Esophagus squamous epithelium (tissue), 5 donors: ENCODE data around the gene PEAK3. TPM values are rescaled to one million over a fixed set of nuclear protein-coding genes. Genes with fewer than 3 reads are reported as not detected.

Experiments
- DNase-seq: peaks from one replicate; lab custom pipeline; 2025; lab: John Stamatoyannopoulos, UW
- H3K27ac ChIP-seq, 4 donors: fragments of 200-600 bp; sonication (generic); one replicate each; pipeline ENCODE4 v1.5.1; 2016 to 2019; ENCODE audit warnings: mild to moderate bottlenecking in 1 of 4
- H3K27me3 ChIP-seq, 4 donors: fragments of 200-600 bp; sonication (generic); 1 replicate in 3 of 4; 2 replicates in 1 of 4; pipeline versions ENCODE4 v1.5.1 to v1.6.0; 2017 to 2021; ENCODE audit warnings: antibody characterized with exemption in 1 of 4
- H3K36me3 ChIP-seq, 3 donors: fragments of 200-600 bp; sonication (generic); one replicate each; pipeline ENCODE4 v1.5.1; 2016 to 2019
- H3K4me1 ChIP-seq, 3 donors: fragments of 200-600 bp; sonication (generic); one replicate each; pipeline ENCODE4 v1.5.1; 2017 to 2019
- H3K4me3 ChIP-seq, 4 donors: fragments of 200-600 bp; sonication (generic); 1 replicate in 3 of 4; 2 replicates in 1 of 4; pipeline ENCODE4 v1.5.1; 2016 to 2019; ENCODE audit warnings: mild to moderate bottlenecking in 2 of 4, moderate library complexity in 1 of 4
- H3K9me3 ChIP-seq, 3 donors: fragments of 200-600 bp; sonication (generic); one replicate each; pipeline ENCODE4 v1.5.1; 2016 to 2019
- POLR2A ChIP-seq, 4 donors: fragments of 450-650 bp; IDR thresholded peaks; one replicate each; pipeline ENCODE4 v1.6.1; 2017; ENCODE audit warnings: antibody characterized with exemption in 4 of 4, mild to moderate bottlenecking in 4 of 4, moderate library complexity in 3 of 4
- WGBS, 2 donors: methylation state at CpG; one replicate each; pipeline ENCODE4 v1.1.5; 2018; 5-methylcytosine and 5-hydroxymethylcytosine counted together
- intact Hi-C: fragments of 100-400 bp; cut with DNase I; formaldehyde crosslinking; loops from one replicate; pipeline ENCODE4 v1.15.0; 2022
- small RNA-seq, 4 donors: library from RNA; depleted of rRNA; stranded (forward); fragments of <200 nt; gene quantifications; one replicate each; pipeline ENCODE3, GENCODE V24; 2016
- total RNA-seq, 4 donors: library from RNA; depleted of rRNA; stranded (reverse); fragments of >200 nt; gene quantifications; one replicate each; pipeline ENCODE4 v1.1.0, GENCODE V29; 2016
- TF ChIP-seq, protein P1 (sequence below), 6 experiments: fragments of 450-650 bp in 4 of 6; fragments of 200-600 bp in 2 of 6; sonication (generic) in 2 of 6; IDR thresholded peaks; one replicate each; pipeline ENCODE4 v1.5.1; 2016 to 2019; ENCODE audit warnings: antibody characterized with exemption in 6 of 6, mild to moderate bottlenecking in 4 of 6, moderate library complexity in 4 of 6
- donor health status: DM: yes; HTN: yes; CAD: no.

PEAK3 gene
- total RNA-seq, 4 donors from 2014 or later = 0.32 to 0.40 (median 0.38) TPM; not detected in 1

DNA sequence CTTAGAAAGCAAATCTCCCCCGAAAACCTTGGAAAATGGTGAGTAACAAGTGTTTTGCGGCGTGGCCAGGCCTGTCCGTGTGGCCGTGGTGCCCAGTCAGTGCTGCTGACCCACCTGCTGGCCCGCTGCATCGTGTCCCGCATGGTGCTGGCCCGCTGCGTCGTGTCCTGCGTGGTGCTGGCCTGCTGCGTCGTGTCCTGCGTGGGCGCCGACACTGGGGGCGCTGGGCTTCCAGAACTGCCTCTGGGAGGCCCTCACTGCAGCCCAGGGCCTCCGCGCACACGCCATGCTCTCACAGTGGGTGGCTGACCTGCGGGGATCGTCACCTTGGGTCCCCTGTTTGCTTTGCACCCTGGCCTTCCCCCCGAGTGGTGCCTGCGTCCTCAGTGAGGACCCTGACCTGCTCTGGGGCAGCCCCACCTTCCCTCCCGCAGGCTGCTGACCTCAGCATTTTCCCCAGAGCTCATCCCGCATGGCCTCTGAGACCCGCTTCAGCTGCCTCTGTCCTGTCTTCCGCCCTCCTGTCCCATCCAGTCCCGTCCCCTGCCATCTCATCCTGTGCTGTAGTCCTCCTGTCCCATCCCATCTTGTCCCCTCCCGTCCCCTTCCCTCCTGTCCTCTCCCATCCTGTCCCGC, 56.4 kb downstream of the PEAK3 start:
- Histone ChIP-seq H3K27me3 (no peaks in the 10 kb centered on the region), H3K4me3 (no peak overlapping the region), H3K4me1 (peaks cover 0 to 28% (median 4%) of the 10 kb centered on the region in 3 donors), H3K9me3 (no peaks in the 10 kb centered on the region), H3K36me3 (peaks cover 35 to 100% (median 62%) of the 10 kb centered on the region in 3 donors), H3K27ac (no peak overlapping the region)
- TF ChIP-seq POLR2A (IDR thresholded peaks at IDR 0.05) = no peak
- TF ChIP-seq, protein P1, sequence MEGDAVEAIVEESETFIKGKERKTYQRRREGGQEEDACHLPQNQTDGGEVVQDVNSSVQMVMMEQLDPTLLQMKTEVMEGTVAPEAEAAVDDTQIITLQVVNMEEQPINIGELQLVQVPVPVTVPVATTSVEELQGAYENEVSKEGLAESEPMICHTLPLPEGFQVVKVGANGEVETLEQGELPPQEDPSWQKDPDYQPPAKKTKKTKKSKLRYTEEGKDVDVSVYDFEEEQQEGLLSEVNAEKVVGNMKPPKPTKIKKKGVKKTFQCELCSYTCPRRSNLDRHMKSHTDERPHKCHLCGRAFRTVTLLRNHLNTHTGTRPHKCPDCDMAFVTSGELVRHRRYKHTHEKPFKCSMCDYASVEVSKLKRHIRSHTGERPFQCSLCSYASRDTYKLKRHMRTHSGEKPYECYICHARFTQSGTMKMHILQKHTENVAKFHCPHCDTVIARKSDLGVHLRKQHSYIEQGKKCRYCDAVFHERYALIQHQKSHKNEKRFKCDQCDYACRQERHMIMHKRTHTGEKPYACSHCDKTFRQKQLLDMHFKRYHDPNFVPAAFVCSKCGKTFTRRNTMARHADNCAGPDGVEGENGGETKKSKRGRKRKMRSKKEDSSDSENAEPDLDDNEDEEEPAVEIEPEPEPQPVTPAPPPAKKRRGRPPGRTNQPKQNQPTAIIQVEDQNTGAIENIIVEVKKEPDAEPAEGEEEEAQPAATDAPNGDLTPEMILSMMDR (IDR thresholded peaks at IDR 0.05) = no peak
- intact Hi-C loops = no loop called here
- 93 to 96% methylated on average over 12 to 19 of the region's 32 CpGs for WGBS, 2 donors
- no peak for DNase-seq

DNA sequence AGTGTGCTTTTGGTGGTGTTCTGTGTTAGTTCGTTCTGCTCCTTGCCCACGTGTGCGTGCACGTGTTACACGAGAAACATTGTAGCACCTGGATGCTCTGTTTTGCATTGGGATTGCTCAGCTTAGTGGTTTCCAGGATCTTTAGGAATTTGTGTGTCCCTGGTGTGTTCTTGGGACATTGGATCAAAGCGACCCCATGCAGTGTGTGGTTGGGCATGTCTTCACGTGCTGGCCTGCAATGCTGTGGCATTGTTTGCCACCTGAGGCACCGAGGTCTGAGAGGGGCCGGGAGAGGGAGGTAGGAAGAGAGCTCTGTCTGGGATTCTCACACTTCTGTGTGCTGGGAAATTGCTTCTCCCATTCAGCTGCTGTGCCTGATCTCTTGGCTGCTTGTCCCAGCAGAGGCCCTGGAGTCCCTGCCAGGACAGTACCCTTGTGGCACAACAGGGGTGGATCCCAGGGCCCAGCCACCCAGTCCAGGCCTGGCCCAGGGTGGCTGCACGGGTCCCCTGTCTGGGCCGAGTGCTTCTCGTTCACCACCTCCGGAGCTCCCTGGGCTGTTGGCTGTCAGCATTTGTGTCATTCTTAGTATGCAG, 57.1 kb downstream of the PEAK3 start:
- no peak overlapping the region for H3K27ac ChIP-seq
- intact Hi-C loops = no loop called here
- H3K4me1 ChIP-seq = peaks cover 0 to 23% (median 4%) of the 10 kb centered on the region in 3 donors
- H3K36me3 ChIP-seq = peaks cover 37 to 100% (median 64%) of the 10 kb centered on the region in 3 donors
- no peak overlapping the region for H3K4me3 ChIP-seq
- H3K9me3 ChIP-seq = no peaks in the 10 kb centered on the region
- WGBS, 2 donors = 79 to 80% methylated on average over 8 to 9 of the region's 13 CpGs
- TF ChIP-seq, protein P1 (IDR thresholded peaks at IDR 0.05) = no peak
- no peak for TF ChIP-seq POLR2A (IDR thresholded peaks at IDR 0.05)
- H3K27me3 ChIP-seq = no peaks in the 10 kb centered on the region
- no peak for DNase-seq

Small RNAs within 50 kb of the gene (small RNA-seq; reads per million reads assigned to genes)
- 0 to 0.45 (median 0.18) reads per million in 4 donors for gene MIR1227

Other genes starting within 250 kb of the PEAK3 start
- gene MKNK2, start 230.9 kb downstream of the PEAK3 start, total RNA-seq = 100 to 1,000 TPM; 147 to 300 (median 189) TPM
- gene MOB3A, start 185.8 kb downstream of the PEAK3 start, total RNA-seq = 10 to 100 TPM; 22.9 to 26.9 (median 23.6) TPM
- 10 to 100 TPM in 1 of 4 donors, 1 to 10 TPM in 2, not detected in 1; 3.0 to 11.4 (median 3.2) TPM for gene IZUMO4, start 185.3 kb downstream of the PEAK3 start, total RNA-seq
- gene AP3D1, start 130.6 kb downstream of the PEAK3 start, total RNA-seq = 10 to 100 TPM; 47.7 to 99.9 (median 71.8) TPM
- 10 to 100 TPM in 3 of 4 donors, 1 to 10 TPM in 1; 8.5 to 24.4 (median 17.0) TPM for gene DOT1L, start 118.2 kb downstream of the PEAK3 start, total RNA-seq
- gene PLEKHJ1, start 45.8 kb downstream of the PEAK3 start, total RNA-seq = 10 to 100 TPM; 44.8 to 56.5 (median 48.8) TPM
- gene SF3A2, start 45.4 kb downstream of the PEAK3 start, total RNA-seq = 10 to 100 TPM; 19.3 to 39.7 (median 31.3) TPM
- gene AMH, start 32.9 kb downstream of the PEAK3 start, total RNA-seq = 1 to 10 TPM in 1 of 4 donors, under 1 TPM in 2, not detected in 1; 0.76 to 1.1 (median 0.88) TPM
- gene JSRP1, start 25.8 kb downstream of the PEAK3 start, total RNA-seq = 1 to 10 TPM in 1 of 4 donors, not detected in 3; 1.5 TPM
- gene LINGO3, start 26.0 kb upstream of the PEAK3 start, total RNA-seq = under 1 TPM in 1 of 4 donors, not detected in 3; 0.09 TPM
- gene LSM7, start 46.4 kb upstream of the PEAK3 start, total RNA-seq = 100 to 1,000 TPM in 3 of 4 donors, 10 to 100 TPM in 1; 97.8 to 163 (median 128) TPM
- gene SPPL2B, start 46.5 kb upstream of the PEAK3 start, total RNA-seq = 10 to 100 TPM; 14.7 to 37.7 (median 36.2) TPM
- under 1 TPM in 1 of 4 donors, not detected in 3; 0.19 TPM for gene TMPRSS9, start 78.1 kb upstream of the PEAK3 start, total RNA-seq
- 10 to 100 TPM; 46.2 to 65.7 (median 53.8) TPM for gene TIMM13, start 145.4 kb upstream of the PEAK3 start, total RNA-seq
- 10 to 100 TPM; 38.7 to 93.3 (median 61.4) TPM for gene LMNB2, start 174.8 kb upstream of the PEAK3 start, total RNA-seq
- gene GADD45B, start 194.0 kb upstream of the PEAK3 start, total RNA-seq = 10 to 100 TPM; 21.6 to 40.1 (median 28.7) TPM